Hindlimb muscle (tissue), 1 donor: Measurements from ENCODE around the gene ANKRD33. TPM values are rescaled to one million over a fixed set of nuclear protein-coding genes. Genes with fewer than 3 reads are reported as not detected.

Source experiments
- DNase-seq: peaks from one replicate; pipeline ENCODE4 v3.0.0-alpha.2; 2013
- polyA plus RNA-seq: library from polyadenylated mRNA; unstranded; fragments of 120-200 nt; gene quantifications from one replicate; pipeline ENCODE4 v1.2.1, GENCODE V29; 2013; ENCODE audit not compliant: insufficient read length

ANKRD33 gene
- polyA plus RNA-seq, 1 donor = not detected

DNA sequence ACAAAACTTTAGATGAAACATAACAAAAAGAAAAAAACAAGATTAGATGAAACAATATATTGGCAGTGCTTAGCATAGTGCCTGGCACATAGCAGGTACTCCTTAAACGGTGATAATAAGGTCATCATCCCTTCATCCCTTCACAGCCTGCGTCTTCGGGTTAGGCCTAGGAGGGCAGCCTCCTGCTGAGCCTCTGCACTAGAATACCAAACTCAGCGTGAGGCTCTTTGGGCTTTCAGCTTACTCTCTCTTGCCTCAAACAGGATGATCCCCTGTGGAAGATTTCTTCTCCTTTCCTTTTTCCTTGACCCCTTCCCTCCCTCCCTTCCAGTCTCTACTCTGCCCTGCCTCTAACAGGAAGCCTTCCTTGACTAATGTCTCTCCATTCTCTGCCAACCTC is 25.0 kb upstream of the ANKRD33 start:
- no peak for DNase-seq

DNA sequence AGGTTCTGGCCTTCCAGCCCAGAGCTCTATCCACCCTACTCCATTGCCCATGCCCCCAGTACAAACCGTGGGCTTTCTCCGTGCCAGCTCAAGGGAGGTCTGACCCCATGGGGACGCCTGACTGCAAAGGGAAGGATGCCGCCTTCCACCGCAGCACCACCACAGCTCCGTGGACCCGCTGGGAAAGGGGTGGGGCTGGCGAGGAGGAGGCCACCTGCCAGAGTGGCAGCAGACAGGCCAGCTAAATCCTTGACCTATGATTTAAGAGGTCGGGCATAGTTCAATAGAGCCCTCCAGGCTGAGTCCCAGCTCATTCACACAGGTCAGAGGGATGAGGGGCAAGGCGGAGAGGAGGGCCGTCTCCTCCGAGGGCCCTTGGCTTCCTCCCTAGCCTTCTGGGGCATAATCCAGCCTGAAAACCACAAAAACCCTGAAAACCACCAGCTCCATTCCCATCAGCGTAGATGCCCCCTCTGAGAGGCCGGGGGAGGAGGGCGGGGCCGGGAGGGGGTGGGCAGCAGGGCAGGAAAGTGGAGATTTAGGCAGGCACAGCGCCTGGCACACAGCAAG is 24.5 kb upstream of the ANKRD33 start:
- DNase-seq = no peak

DNA sequence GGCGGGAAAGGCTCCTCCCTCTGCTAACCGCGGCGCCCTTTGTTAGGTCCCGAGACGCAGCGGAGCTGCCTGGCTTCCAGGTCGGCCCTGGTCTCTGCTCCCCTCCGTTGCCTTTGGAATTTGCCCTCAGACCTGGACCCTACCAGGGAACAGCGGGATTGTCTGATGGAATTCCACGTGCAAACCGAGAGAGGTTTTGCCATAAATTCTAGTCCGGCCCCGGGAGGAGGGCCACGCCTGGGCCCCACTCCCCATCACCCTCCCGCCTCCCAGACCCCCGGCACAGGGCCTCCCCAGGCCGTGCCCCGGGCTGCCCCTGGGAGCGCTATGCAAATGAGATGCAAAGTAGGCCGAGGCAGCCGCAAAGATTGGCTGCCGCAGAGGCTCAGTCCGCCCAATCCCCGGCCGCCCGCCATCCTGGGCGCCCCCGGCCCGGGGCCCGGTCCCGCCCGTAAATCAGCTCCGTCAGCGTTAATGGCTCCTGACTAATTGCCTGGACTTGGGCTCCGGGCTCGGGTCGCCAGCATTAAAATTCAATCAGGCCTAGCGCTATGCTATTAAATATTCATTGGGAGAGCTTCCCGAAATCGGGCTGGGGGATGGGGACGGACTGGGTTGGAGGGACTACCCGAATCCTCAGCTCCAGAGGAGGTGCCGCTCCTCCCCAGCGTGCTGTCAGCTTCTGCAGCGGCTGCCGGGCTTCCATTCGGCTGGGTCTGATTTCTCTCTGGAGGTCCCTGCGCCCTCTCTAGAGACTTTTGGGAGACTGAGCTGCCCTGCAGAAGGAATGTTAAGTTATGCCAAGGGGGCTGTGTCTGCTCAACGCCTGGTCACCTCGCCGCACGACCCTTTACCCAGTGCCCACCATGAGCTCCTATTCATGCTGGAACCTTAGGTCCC is 23.7 kb upstream of the ANKRD33 start:
- no peak for DNase-seq

GRCh38 chr12:51864833-51865670 is 22.9 kb upstream of the ANKRD33 start:
- DNase-seq = no peak

DNA sequence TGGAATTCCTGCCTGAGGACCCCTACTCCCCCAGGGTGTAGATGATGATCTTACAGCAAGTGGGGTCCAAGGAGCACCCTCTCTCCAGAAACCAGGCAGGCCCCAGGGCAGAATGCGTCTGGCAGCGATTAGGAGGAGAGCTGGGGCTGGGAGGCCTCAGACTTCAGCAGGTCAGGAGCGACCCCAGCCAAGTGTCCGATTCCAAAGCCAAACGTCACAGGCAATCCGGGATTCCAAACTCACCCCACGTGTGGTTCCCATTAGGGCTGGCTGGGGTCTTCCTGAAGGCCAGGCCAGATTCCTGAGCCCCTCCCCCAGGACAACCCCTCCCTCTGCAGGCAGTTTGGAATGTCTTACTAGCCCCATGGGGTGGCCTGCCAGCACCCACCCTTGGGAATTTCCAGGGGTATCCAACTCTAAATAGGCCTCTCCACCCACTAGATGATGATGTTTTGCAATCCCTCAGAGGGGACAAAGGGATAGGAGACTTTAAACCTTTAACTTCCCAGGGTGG is 22.1 kb upstream of the ANKRD33 start:
- DNase-seq = no peak

DNA sequence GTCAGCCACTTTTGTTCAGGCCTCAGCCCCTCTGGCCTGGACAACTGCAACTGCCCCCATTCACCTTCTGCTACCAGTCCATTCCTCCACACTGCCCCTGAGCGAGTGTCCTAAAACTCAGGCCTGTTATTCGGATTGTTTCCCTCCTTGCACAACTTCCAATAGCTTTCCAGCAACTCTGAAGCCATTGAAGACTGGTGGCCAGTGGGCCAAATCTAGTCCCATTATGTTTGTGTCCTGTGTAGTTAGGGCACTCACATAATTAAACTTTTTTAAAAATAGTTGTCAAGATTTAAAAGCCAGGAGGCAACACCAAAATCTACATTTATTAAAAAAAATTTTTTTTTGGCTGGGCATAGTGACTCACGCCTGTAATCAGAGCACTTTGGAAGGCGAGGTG is 21.6 kb upstream of the ANKRD33 start:
- no peak for DNase-seq

DNA sequence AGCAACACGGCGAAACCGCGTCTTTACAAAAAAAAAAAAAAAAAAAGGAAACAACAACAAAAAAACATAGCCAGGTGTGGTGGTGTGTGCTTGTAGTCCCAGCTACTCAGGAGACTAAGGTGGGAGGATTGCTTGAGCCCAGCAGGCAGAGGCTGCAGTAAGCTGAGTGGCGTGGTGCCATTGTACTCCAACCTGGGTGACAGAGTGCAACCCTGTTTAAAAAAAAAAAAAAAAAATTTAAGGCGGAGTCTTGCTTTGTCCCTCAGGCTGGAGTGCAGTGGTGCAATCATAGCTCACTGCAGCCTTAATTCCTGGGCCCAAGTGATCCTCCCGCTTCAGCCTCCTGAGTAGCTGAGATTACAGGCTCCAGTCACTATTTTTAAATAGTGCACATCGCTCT is 21.1 kb upstream of the ANKRD33 start:
- no peak for DNase-seq

- no peak for DNase-seq
Measured at GRCh38 chr12:51867371-51867770, 20.5 kb upstream of the ANKRD33 start.

DNA sequence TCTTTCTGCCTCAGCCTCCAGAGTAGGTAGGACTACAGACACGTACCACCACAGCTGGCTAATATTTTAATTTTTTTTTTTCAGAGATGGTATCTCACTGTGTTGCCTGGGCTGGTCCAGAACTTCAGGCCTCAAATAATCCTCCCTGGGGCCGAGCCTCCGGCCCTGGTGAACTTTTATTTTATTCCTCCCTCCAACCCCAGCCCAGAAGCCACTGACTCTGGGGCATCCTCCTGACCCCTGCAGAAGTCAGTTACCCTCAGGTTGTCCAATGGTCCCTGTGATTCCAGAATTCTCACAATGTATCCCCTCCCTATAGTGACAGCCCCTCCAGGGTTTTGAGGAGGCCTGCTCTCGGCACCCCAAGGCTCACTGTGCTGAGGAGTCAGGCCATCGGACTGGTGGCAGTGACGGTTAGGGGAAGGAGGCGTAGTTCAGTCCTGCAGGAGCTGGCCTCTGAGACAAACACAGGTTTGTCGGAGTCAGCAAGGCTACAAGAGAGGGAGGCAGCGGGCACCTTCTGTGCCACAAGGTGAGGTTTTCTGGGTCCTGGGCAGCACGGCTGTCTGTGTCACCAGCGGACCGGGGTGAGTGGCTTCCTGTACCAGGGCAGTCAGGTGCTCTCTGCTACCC is 20.0 kb upstream of the ANKRD33 start:
- no peak for DNase-seq

DNA sequence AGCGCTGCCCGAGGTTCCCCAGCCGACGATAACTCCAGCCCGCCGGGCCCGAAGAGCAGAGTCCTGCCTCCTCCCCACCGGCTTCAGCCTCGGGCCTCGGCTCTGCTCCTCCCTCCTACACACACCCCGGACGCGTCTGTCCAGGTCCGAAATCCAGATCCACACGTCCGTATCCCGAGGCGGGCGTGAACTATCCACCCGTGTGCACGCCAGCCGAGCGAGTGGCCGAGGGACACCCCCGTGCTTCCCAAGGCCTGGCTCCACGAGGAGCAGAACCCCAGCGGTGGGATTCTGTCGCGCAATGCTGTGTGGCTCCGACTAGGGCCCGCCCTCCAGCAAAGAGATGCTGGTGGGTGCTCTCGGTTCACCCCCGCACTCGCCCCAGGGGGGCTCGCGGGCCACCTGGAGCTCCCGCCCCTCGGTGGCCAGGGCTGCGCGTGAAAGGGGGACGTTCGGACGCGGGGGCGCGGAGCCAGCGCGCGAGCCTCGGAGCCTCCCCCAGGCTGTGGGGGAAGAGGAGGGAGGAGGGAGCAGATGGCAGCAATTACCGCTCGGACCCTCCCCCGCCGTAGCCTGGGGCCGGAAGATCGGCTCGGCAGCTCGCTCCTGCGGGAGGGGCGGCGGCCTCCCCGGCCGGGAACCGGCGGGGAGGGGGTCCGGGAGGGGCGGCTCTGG is 18.9 kb upstream of the ANKRD33 start:
- DNase-seq = no peak

- DNase-seq = no peak
Measured at GRCh38 chr12:51869496-51869865, 18.4 kb upstream of the ANKRD33 start.

DNA sequence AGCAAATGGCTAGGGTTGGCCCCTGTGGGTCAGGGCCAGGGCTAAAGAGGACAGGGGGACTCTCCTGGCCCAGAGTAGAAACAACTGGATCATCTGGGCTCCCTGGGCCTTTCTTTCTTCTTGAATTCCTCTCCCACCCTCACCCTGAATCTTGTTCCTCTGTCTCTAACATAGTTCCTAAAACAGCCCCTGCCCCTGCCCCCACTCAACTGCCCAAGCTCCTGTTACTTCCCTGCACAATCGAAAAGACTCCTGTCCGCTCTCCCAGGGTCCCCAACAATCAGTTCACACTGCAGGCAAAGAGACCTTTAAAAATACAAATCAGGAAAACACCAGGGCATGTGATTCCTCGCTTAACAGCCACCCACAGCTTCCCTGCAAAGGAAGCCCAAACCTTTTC is 18.0 kb upstream of the ANKRD33 start:
- DNase-seq = no peak

DNA sequence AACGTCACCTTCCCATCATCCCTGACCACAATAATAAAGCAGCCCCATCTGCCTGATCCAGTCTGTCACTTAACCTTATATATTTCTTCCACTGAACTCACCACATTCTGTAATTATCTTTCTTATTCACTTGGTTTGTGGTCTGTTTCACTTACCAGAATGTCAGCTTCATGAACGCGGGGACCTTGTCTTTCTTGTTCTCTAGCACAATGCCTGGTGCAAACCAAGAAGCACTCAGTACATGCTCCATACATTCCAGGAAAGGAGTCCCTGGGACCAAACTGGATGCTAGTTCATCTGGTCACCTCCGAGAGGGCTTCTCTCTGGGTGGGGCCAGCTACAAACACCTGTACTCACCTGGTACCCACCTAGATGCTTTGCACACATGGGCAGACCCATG is 17.4 kb upstream of the ANKRD33 start:
- no peak for DNase-seq

- no peak for DNase-seq
Measured at GRCh38 chr12:51871126-51871525, 16.8 kb upstream of the ANKRD33 start.

DNA sequence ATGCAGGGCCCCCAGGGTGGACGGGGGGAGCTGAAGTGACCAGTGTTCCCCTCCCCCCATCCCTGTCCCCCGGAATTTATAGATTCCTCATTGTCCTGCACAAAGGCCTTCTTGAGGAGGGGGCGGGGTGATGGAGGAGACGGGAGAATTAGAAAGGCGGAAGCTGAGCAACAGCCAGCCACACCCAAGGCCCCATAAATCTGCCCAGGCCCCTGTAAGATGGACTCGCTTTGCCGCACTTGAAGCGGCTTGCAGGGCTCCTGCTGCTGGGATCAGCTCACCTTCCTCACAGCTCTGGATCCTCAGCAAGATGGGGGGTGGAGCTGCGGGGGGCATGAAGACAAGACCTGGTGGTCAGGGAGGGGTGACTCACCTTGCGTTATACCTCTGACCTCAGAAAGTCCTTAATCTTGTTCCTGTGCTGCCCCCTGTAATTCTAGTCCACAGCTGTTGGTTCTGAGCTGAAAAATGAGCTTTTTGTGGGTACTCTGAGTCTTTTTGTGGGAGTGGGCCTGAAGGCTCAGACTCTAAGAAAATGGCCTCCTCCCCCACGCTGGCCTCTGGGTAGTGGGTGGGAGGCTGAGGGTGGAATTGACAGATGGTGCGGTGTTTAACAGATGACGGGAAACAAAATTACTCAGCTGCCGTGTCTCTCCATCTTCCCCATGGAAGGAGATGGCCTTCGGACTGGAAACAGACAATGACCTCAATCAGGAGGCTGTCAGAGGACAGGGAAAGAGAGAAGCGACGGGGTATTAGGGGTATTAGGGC is 15.8 kb upstream of the ANKRD33 start:
- no peak for DNase-seq

DNA sequence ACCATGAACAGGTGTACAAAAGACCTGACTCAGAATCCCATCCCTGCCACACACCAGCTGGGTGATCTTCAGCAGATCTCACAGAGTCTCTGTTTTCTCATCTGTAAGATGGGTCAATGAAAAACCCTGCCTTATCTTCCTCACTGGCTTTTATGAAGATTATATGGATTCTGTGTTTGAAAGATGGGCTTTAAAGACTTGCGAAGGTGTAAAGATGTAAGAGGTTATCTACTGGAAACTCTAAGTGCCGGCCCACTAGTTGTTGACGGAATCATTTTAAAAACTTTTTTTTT is 15.3 kb upstream of the ANKRD33 start:
- DNase-seq = no peak

DNA sequence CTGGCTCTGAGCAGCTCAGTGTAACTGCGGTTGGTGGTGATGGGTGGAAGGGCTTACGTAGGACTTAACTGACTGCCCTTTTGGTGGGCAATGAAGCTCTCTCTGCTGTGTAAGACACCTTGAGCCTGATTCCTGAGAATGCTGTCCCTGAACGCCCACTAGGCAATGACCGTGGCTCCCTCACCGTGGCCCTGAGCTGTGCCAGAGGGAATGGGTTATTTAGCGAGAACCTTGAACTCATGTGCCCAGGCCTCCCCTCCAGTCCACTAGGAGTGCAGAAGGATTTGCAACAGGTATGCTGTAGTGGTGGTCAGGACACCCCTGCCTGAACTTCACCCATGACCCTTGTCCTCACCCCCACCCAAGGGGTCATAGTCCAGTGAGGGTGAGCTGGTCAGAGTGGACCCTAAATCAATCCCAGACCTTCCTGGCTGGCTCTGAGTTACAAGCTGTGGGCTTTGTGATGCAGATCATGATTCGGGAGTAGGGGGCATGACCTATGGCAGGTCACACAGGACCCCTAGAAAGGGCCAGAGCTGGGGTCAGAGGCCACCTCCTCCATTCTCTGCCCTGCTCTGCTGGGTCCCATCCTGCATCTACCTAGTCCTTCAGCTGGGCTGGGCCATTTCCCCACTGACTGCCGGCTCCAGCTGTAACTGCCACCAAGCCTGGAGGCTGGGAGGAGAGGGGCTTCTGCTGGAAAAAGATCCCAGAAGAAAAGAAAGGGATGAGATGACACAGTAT is 14.5 kb upstream of the ANKRD33 start:
- DNase-seq = no peak

GRCh38 chr12:51874000-51874399 is 13.9 kb upstream of the ANKRD33 start:
- no peak for DNase-seq

DNA sequence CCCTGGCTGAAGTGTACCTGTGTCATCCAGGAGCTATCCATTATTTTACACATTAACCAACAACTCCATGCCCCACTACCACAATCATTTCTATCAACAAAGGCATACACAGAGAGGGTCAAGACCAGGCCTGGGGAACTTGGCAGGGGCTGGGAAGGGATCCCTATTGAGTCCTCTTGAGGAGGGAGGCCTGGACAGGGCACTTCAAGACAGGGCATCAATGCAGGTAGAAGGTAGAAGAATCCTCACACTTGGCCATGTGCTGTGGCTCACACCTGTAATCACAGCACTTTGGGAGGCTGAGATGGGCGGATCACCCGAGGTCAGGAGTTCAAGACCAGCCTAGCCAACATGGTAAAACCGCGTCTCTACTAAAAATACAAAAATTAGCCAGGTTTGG is 13.4 kb upstream of the ANKRD33 start:
- no peak for DNase-seq

GRCh38 chr12:51879102-51879501 is 8.8 kb upstream of the ANKRD33 start:
- no peak for DNase-seq

GRCh38 chr12:51883295-51883694 is 4.6 kb upstream of the ANKRD33 start:
- DNase-seq = no peak
